Neural cell (in vitro differentiated cells): ENCODE measurements around the gene ERBB4.

ENCODE experiments used
- CTCF ChIP-seq: fragments of 450-650 bp; IDR thresholded peaks from 2 replicates; pipeline ENCODE4 v1.5.1; 2014; ENCODE audit warnings: antibody characterized with exemption, mild to moderate bottlenecking, moderate library complexity; ENCODE audit not compliant: poor library complexity, severe bottlenecking
- MXI1 ChIP-seq: fragments of 450-650 bp; conservative IDR thresholded peaks from 2 replicates; pipeline ENCODE4 v1.6.1; 2014; ENCODE audit warnings: antibody characterized with exemption, mild to moderate bottlenecking; ENCODE audit not compliant: poor library complexity, severe bottlenecking
- POLR2AphosphoS5 ChIP-seq: IDR thresholded peaks from 2 replicates; pipeline ENCODE4 v1.6.1; 2012
- REST ChIP-seq: IDR thresholded peaks from 2 replicates; pipeline ENCODE4 v1.6.1; 2012; ENCODE audit warnings: borderline replicate concordance

DNA sequence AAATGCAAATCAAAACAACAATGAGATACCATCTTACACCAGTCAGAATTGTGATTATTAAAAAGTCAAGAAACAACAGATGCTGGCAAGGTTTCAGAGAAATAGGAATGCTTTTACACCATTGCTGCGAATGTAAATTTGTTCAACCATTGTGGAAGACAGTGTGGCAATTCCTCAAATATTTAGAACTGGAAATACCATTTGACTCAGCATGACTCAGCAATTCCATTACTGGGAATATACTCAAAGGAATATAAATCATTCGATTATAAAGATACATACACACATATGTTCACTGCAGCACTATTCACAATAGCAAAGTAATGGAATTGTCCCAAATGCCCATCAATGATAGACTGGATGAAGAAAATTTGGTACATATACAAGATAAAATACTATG lies 516.7 kb downstream of the ERBB4 start:
- TF ChIP-seq CTCF (no peak), POLR2AphosphoS5 (no peak), MXI1 (no peak), REST (no peak)
